Skeletal muscle cell (primary cell): ENCODE results near the gene TSPAN14.
"Not testable (repeated sequence)": the region's sequence is repeated elsewhere in the genome, so short reads cannot be mapped to it uniquely, and the experiment has no call there.

Experiments used
- DNase-seq: peaks from one replicate; pipeline ENCODE4 v3.0.0-alpha.2; 2010; ENCODE audit warnings: low read depth
- H3K4me3 ChIP-seq: 2 replicates; pipeline ENCODE4 v1.5.1; 2011; ENCODE audit warnings: low read depth, mild to moderate bottlenecking, control low read depth, low read length, moderate library complexity

TSPAN14 gene

DNA sequence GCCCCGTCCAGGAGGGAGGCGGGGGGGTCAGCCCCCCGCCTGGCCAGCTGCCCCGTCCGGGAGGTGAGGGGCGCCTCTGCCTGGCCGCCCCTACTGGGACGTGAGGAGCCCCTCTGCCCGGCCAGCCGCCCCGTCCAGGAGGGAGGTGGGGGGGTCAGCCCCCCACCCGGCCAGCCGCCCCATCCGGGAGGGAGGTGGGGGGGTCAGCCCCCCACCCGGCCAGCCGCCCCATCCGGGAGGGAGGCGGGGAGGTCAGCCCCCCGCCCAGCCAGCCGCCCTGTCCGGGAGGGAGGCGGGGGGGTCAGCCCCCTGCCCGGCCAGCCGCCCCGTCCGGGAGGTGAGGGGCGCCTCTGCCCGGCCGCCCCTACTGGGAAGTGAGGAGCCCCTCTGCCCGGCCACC, 80.5 kb downstream of the TSPAN14 start:
- not testable (repeated sequence) for DNase-seq, H3K4me3 ChIP-seq

DNA sequence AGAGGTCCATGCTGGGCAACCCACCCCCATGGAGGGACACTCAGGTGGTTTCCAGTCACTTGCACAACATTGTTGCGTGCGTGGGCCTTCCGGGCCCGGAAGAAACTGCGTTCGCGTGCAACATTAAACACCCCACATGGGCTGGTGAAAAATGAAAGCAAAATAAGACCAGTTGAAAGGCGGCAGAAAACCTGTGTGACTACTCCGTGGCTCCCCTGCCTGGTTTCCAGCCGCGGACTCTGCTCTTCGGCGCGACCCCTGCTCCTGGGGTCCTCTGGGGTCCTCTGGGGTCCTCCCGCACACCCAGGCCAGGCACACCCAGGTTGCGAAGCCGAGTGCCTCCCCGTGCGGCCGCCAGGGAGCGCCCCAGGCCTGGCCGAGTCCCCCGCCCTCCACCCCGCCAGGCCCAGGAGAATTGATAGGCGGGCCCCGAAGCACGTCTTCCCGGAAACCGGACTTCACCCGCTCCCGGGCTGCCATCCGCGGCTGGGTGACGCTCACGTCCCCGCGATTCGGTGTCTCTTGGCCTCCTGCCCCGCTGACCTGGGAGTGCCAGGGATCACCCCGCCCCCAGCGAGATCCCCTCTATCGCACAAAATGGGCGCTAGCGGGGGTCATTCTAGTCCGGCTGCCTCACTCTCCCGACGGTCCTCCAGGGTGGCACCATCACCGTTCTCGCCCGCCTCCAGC, 81.7 kb downstream of the TSPAN14 start:
- H3K4me3 ChIP-seq, result no peak overlapping the region
- DNase-seq, result no peak

DNA sequence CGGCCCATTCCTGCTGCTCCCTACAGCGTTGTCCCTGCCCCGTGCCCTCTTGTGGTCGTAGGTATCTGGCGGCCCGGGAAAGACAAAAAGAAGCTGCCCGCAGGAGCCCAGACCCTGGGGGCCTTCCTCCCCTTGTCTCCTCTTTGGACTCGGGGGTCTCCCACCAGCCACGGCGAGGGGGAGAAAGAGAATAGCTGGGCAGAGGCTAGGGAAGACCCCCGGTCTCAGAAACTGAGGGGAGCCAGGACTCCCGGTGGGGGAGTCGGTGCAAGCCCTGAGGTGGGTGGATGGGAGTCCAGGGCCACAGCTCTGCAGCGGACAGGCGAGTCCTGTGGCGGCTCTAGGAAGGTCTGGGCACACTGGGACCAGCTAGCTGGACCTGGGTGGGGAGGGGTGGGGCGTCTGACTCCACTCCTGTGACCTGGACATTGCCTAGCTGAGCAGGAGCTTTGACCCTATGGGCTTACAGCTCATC, 82.3 kb downstream of the TSPAN14 start:
- H3K4me3 ChIP-seq, result no peak overlapping the region

DNA sequence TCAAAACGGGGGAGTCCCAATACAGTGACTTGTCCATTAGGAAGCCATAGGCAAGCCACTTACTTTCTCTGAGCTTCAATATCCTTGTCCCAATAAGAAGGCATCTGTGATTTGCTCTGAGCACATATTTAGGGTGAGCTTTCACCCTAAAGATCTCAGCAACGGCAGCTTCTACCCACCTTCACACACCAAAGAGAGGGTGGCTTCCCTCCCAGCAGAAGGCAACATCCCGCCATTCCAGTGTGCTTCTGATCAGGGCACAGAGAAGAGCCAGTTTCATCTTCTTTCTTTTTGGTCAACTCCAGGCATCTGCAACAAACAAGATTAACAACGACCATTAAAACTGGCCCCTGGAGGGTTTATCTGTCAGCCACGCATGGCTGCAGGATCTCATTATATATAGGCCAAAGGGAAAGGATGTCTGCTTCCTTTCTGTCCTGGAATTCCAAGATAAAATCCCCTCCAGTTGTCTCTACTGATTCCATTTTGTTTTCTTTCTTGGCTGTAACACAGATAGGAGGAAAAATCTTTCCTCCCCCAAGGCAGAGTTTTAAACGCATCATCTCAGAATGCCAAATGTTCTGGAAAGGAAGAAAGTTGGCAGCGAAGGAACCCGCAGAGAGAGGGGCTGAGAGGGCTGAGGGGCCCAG, 83.1 kb downstream of the TSPAN14 start:
- no peak for DNase-seq
- H3K4me3 ChIP-seq, result no peak overlapping the region

More for the DNA sequence above, 82.3 kb downstream of the TSPAN14 start:
- no peak for DNase-seq

DNA sequence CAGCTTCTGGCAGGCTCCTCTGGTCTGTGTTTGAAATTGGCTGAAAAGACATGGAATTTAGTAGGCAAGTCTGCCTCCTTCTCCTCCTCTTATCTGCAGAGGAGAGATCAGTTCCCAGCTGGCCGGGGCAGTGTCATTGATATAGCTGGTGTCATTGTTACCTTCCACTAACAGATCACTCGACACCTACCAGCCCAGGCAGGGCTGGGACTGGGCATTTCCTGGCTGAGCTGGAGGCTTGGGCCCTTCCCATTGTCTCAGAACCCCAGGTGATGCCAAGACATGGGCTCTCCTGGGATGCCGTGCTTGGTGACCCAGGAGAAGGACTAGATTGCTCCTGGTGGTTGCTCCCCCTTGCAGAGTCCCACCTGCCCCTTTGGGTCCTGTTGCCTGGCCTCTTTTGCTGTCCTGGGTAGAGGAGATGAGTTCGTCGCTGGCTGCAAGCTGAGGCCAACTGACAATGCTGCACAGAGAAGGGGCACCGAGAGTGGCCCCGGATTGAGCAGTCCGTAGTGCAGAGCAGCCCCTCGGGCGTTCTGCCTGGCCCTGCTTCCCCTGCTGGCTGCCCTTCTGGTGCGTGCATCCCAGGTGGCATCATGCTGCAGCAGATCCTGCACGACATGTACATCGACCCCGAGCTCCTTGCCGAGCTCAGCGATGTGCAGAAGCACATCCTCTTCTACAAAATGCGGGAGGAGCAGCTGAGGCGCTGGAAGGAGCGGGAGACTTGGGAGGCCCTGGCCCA, 83.8 kb downstream of the TSPAN14 start, which contains the start of gene SH2D4B:
Gene SH2D4B (plus strand): TSS at position 167 of the 745 bp plus-strand sequence. CDS start 430 bp downstream, at position 597.
- no peak within 1 kb of the TSS for H3K4me3 ChIP-seq
- DNase-seq, result no peak

DNA sequence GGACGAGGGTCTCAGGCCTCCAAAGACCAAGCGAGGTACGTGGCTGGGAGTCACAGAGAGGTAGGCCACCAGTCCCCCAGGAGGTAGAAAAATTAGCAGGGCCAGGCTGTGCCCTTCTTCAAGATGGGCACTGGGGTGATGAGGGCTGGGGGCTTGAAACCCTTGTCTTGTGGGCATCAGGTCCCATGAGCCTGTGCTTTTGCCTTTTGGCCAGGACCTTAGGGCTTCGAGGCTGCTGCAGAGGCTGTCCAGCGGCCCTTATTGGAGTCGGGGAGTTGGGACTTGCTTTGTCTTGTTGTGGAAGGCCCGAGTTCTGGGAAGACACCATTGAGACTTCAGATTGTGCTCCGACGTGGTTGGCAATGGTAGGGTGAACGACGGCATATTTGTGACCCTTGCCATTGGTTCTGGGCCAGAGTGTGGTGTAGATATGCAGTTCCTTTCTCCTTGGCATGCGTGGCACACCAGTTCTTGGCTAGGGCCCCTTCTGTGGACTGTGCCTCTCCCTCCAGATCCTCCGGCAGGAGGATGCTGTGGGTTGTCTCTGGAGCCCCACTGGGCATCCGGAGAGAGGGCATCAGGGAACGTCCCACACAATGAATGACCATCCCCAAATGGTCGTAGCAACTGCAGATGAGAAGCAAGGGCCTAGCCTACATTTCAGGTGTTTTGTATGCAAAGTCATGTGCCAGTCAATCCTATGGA, 84.5 kb downstream of the TSPAN14 start:
- DNase-seq, result no peak
- H3K4me3 ChIP-seq, result no peak overlapping the region

DNA sequence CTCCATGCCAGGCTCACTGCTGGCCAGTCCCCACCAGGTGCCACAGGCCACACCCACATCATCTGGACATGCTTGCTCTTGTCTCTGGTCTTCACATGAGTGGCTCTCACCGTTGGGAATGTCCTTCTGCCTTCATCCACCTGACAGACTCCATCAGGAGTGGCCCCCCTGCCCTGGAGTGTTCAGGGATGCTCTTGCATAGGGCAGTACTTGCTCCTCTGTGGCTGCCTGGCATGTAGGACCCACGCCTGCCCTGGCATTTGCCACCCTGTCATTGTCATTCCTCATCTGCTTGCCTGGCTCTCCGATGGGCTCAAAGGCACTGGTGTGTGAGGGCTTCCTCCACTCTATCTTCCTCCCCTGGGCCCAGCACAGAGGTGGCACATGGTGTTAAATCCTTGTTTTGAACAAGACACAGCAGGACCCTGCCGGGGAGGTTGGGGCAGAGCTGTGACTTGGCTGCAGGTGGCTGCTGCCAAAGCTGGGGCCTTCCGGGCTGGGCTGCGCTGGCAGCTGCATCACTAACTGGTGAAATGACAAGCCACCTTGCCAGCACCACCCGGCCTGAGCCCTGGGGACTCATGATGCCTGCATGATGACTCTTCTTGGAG, 85.4 kb downstream of the TSPAN14 start:
- DNase-seq, result no peak

DNA sequence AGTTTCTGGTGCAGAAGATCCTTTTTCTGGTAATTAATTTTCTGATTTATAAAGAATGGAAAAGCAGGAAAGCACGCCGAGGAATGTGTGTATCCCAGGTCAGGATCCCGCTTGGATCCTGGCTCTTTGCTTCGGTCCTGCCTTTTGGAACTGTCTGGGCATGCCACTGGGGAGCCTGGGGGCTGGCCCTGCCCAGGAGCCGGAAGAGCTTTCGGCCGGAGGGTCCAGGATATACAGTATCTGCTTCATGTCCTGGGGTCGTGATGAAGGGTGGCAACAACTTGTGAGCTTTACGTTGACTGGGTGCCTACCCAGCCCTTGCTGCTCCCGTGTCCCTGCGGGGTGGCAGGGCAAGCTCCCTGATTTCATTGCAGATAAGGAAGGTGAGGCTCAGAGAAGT, 86.0 kb downstream of the TSPAN14 start:
- no peak overlapping the region for H3K4me3 ChIP-seq

More for the DNA sequence above, 85.4 kb downstream of the TSPAN14 start:
- no peak overlapping the region for H3K4me3 ChIP-seq

DNA sequence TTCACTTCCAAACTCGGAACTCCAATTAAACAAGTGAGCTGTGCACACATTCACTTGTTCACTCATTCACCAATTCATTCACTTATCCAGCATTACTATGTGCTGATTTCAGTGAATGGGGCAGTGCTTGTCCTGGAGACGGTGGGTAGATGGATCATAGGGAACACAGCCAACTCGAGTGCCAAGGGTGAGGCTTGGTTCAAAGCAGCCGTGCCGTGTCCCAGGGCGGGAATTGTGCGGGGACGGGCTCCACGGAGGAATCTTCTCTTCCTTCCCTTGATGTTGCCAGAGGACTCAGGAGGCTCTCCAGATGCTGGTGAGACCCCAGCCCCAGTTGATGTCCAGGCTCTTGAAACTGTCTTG, 86.5 kb downstream of the TSPAN14 start:
- DNase-seq, result no peak
- no peak overlapping the region for H3K4me3 ChIP-seq

More for the DNA sequence above, 86.0 kb downstream of the TSPAN14 start:
- no peak for DNase-seq

DNA sequence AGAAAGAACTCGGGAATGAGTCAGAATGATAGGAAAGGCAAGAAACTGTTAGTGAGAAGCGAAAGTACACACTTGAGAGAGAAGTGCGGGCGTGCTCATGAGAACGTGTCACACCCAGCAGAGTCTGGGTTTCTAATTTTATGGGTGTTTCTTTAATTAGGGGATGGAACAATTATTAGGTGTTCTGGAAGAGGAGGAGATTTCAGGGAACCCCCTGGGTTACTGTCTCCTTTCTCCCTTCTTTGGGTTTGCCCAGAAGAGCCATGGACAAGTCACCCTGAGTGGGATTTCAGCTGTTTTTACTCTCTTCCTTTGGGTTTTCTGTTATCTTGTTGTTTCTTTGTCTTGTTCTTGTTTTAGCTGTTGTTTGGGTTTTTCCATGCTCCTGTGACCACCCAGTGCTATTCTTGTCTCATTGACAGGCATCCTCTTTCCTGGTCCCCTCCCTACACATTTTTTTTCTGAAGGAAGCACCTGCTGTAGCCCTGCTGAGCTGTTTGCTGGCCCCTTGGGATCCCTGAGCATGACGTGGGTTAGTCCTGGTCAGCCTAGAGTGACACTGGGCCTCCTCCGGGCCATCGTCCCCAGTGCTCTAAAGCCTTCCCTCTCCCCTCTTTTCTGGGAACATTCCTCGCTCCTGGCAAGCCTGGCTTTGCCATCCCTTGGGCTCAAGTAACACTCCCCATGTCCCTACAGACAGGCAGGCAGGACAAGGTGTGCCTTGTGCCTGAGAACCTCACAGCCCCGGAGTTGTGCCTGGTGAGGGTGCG, 87.1 kb downstream of the TSPAN14 start:
- no peak for DNase-seq
- no peak overlapping the region for H3K4me3 ChIP-seq

DNA sequence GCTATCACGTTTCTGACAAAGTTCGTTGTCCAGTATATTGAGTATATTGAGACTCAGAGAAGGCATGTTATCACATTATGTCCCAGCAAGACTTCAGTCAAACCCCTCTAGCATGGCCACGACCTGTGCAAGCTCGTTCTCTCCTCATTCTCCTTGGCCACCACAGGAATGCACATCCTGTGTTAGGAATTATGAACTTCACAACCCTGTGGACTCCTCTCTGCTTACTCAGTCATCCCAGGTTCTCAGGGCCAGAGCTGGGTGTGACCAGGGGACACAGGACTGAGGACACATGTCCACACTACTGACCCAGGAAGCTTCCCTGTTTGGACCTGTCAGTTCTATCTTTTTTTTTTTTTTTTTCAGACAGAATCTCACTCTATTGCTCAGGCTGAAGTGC, 87.9 kb downstream of the TSPAN14 start:
- no peak overlapping the region for H3K4me3 ChIP-seq

DNA sequence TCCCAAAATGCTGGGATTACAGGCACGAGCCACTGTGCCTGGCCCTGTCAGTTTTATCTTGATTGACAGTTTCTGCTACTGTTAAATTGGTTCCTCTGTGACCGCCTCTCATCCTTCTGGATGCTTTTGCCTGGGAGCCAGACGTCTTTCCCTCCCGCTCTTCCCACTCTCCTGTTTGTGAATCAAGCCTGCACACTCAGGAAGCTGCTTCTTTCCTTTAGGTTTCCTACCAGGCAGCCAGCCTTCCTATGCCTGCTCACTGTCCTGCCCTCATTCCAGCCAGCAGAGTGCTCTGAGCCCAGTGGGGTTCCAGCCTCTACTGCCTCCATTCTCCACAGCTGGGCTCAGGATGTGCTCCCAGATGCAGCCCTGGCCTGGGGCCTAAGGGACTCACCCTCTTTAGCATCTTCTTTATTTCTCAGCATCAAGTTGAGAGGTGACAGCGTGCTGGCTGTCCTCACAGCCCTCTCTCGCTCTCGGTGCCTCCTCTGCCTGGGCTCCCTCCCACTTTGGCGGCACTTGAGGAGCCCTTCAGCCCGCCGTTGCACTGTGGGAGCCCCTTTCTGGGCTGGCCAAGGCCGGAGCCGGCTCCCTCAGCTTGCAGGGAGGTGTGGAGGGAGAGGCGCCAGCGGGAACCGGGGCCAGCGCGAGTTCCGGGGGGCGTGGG, 88.7 kb downstream of the TSPAN14 start:
- no peak overlapping the region for H3K4me3 ChIP-seq
- no peak for DNase-seq

More for the DNA sequence above, 87.9 kb downstream of the TSPAN14 start:
- no peak for DNase-seq

DNA sequence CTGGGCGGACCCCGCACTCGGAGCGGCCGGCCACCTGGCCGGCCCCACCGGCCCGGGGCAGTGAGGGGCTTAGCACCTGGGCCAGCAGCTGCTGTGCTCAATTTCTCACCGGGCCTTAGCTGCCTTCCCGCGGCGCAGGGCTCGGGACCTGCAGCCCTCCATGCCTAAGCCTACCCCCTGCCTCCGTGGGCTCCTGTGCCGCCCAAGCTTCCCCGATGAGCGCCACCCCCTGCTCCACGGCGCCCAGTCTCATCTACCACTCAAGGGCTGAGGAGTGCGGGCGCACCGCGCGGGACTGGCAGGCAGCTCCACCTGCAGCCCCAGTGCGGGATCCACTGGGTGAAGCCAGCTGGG, 89.2 kb downstream of the TSPAN14 start:
- not testable (repeated sequence) for DNase-seq, H3K4me3 ChIP-seq

DNA sequence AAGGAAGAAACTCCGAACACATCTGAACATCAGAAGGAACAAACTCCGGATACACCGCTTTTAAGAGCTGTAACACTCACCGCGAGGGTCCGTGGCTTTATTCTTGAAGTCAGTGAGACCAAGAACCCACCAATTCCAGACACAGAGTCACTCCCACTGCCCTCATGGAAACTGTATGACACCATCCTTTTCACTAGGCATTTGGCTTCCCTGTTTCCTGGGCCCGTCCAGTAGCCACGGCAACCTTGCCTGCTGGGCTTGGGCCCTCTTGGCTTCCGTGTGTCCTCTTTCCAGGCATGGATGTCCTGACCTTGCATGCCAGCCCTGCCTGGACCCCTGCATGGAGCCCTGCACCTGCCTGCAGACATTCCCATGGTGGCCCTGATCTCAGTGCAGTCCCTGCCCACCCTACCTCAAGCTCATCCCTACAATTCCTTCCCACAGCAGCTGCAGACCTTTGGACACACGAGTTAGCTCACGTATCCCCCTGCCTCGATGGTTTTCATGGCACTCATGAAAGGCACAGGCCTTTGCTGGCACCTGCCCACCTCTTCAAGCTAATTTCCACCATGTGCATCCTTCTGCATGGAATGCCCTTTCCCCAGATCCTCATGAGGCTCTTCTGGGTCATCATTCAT, 90.3 kb downstream of the TSPAN14 start:
- no peak overlapping the region for H3K4me3 ChIP-seq
- no peak for DNase-seq

DNA sequence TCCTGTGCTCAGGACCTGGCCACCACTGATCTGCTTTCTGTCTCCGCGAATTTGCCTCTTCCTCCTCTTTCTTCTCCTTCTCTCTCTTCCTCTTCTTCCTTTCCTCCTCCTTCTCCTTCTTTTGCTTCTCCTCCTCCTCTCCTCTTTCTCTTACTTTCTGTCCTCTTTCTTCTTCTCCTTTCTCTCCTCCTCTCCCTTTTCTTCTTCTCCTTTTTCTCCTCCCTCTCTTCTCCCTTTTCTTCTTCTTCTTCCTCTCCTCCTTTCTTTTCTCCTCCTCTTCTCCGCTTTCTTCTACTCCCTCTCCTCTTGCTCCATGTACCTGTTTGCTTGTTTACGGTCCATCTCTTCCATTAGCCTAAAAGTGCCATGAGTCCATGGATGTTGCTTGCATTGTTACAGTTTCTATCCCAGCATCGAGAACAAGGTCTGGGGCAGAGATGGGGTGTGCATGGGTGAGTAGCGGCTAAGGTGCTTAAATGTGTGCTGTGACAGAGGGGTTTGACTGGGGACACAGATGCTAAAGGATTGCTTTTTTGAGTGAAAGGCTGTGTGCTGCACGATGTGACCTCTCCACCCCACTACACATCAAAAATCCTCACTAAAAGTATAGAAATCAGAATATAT, 91.3 kb downstream of the TSPAN14 start:
- no peak for DNase-seq

DNA sequence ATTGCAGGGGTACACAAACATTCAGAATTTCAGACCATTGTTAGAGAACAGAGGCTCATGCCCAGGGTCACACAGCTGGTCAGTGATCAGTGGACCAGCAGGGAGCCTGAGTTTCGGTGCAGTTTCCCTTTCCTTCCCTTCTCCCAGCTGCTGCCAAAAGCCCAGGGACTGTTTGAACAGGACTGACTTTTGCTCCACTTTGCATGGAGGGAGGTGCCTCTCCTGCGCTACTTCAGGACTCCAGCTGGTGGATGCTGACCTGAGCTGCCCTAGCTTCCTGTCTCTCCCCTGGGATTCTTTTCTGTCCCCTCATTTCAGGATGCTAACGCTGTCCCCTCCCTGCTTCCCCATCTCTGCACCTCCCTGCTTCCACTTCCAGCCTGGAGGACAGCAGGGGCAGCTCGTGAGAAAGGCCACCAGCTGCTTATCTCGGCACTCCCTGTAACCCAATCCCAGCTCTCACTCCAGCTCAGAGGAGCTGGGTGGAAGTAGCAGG, 98.1 kb downstream of the TSPAN14 start:
- DNase-seq, result no peak

More for the DNA sequence above, 91.3 kb downstream of the TSPAN14 start:
- no peak overlapping the region for H3K4me3 ChIP-seq

DNA sequence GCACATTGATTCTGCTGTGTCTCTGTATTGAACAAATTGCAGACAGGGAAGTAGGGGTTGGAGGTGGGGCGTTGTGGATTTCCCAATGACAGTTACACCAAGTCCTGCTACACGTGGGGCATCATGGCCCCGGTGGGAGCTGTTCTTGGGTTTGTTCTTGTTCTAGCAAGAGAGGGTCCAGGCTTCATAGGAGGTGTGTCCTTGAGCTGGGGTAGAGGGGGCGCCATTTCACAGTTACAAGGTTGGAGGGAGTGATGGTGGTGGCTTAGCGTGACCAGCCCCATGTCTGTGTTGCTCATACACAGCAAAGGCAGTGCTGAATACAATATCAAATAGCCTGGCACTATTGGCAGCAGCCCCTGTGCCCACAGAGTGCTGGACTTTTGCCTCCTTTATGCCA, 99.3 kb downstream of the TSPAN14 start:
- no peak overlapping the region for H3K4me3 ChIP-seq
- DNase-seq, result no peak

More for the DNA sequence above, 98.1 kb downstream of the TSPAN14 start:
- no peak overlapping the region for H3K4me3 ChIP-seq
